ENCODE data around the gene GPR160. TPM values are rescaled to one million over a fixed set of nuclear protein-coding genes. Genes with fewer than 3 reads are reported as not detected.
"Not testable (repeated sequence)": the region's sequence is repeated elsewhere in the genome, so short reads cannot be mapped to it uniquely, and the experiment has no call there.

Gene GPR160
- total RNA-seq, 1 donor from 2014 or later, result 4.6 TPM

DNA sequence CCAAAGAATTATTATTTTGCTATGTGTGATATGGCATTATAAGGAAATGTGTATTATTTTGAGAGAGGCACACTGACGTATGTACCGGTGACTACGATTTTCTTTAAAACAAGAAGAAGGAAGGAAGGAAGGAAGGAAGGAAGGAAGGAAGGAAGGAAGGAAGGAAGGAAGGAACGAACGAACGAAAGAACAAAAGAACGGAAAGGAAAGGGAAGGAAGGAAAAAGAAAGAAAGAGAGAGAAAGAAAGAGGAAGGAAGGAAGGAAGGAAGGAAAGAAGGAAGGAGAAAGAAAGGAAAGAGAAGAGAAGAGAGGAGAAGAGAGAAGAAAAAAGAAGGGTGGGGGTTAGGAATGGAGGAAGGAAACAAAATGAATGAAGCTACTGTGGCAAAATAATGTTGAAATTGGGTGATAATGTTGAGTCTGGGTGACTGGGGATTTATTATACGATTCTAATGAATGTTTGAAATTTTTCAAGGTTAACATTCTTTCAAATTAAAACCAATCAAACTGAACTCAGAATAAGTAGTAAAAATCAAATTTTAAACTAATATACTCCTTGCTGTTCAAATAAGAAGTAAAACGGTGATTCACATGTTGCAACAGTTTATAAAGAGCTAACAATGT is 73.5 kb downstream of the GPR160 start:
- DNase-seq, result no peak

DNA sequence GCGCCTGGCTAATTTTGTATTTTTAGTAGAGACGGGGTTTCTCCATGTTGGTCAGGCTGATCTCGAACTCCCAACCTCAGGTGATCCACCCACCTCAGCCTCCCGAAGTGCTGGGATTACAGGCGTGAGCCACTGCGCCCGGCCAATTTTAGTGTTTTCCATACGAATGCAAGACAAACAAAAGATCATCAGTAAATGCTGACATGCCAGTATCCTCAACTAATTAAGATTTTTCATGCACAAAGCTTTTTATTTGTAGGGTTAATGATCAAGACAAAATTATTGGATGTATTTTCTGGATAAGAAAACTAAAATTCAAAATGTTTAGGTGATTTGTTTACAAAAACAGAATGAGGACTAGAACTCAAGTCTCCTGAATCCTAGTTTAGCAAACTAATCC is 76.4 kb downstream of the GPR160 start:
- DNase-seq, result not testable (repeated sequence)

DNA sequence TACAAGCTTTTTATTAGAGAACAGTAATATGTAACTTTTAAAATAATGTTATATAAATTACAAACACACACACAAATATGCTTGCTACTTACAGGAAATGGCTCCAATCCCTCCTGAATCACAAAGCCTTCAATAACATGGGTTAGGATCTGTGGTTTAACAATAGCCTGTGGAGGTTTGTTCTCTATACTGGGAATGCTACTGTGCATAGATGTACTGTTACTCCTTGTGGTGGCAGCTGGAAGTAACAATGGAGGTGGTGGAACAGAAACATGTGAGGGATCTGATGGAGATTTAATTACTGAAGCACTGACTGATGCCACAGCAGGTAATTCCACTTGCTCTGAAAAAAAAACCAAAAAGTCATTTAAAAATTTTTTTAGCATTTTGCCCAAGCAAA is 79.3 kb downstream of the GPR160 start:
- DNase-seq, result no peak

DNA sequence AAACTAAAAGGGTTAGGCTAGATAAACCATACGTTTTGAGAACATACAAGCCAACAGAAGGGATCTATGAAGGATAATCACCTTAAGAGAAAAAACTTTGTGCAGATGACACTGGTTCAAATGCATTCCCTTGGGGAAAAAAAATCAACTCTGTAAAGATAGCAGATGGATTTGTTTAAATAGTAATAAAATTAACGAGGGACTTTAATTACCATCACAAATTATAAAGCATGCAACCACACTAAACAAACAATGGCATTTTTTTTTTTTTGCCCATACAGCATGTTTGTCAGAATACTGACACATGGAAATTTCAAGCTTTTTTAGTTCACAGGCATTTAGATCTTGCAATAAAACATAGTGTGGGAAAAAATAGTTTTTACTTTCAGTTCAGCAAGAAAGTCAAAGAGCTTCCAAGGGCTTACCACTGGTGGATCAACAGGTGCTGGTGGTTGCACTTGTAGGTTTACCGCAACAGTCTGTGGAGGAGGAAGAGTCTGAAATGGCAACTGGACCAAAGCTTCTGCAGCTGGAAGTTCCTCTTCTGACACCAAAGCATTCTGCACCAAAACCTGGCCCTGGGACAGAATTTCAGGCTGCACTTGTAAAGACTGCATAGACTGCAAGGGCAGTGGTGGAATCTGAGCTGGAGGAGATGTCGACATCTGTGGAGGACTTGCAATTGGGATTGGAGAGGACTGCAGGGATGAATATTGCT is 90.6 kb downstream of the GPR160 start:
- DNase-seq, result no peak

DNA sequence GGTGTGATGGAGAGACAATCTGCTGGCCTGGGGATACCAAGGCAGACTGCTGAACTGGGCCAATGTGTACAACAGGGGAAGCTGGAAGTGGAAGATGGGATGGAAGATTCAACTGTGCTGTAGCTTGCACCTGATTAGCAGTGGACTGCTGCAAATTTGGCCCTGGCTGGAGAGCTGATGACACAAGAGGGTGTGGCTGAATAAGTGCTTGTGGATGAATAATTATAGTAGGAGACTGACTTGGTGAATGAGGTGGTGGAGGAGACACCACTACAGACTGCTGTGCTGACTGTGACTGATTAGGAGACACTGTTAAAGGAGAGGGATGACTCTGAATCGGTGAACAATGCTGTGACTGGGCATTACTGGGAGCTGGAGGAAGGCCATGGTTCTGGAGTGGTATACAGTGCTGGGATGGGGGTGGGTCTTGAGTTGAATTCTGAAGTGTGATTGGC is 91.2 kb downstream of the GPR160 start:
- DNase-seq, result no peak

DNA sequence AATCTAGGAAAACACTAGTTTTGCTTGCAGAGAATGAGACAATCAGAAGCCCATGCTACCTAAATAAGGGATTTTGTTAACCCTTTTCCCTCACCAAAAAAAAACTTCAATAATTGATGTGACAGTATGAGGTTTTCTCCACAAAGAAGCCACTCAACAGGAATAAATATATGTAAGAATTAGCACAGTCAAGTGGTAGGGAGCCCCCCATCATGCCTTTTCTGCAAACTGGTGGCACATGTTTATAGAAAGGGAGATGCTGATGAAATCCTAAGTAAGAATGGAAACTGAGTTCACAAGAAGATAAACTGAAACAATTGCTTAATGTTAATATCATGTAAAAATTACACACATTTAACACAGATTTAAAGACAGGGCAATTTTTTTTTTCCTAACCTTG is 92.7 kb downstream of the GPR160 start:
- no peak for DNase-seq

DNA sequence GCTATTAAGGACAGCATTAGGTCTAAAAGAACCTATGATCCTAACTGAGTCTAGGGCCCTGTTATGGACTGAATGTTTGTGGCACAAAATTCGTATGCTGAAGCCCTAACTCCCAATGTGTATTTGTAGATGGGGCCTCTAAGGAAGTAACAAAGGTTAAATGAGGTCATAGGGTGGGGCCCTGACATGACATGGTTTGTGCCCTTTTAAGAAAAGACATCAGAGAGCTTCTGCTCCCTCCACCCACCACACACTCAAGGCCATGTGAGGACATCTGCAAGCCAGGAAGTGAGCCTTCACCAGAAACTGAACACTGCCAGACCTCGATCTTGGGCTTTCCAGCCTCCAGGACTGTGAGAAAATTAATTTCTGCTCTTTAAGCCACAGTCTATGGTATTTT is 94.5 kb downstream of the GPR160 start:
- DNase-seq, result no peak

Small RNAs within 50 kb of the gene (small RNA-seq; reads per million reads assigned to genes)
- gene RNU4-38P (ENCODE audit: low replicate concordance), result not detected

Other genes starting within 250 kb of the GPR160 start
- gene LRRIQ4, start 225.1 kb upstream of the GPR160 start, total RNA-seq, result not detected
- 2.7 TPM for gene LRRC34, start 225.1 kb upstream of the GPR160 start, total RNA-seq
- not detected for gene LRRC31, start 168.1 kb upstream of the GPR160 start, total RNA-seq
- not detected for gene SAMD7, start 126.4 kb upstream of the GPR160 start, total RNA-seq
- 52.8 TPM for gene SEC62, start 71.2 kb upstream of the GPR160 start, total RNA-seq
- gene PHC3, start 143.7 kb downstream of the GPR160 start, total RNA-seq, result 48.7 TPM
- gene PRKCI, start 184.4 kb downstream of the GPR160 start, total RNA-seq, result 62.4 TPM